GM12878 (cell line): ENCODE measurements around the gene SLC25A11. TPM values are rescaled to one million over a fixed set of nuclear protein-coding genes. Genes with fewer than 3 reads are reported as not detected.

Experiments used
- ATAC-seq: fragments of 200-7000 bp; cut with Tn5 transposase; 3 replicates; pipeline ENCODE4 v1.9.1; 2020; ENCODE audit warnings: mild to moderate bottlenecking, moderate library complexity
- BruUV-seq: library from RNA; stranded (reverse); fragments of 400-500 nt; replicated peaks from 2 replicates; lab custom pipeline; 2021; lab: Mats Ljungman, UMichigan
- CTCF ChIA-PET: fragments of 300-600 bp; sonication (Branson Sonifier 250); formaldehyde crosslinking; extraction: SDS; loops from one replicate; lab custom pipeline; 2021; ENCODE audit warnings: inconsistent platforms; lab: Yijun Ruan, JAX
- POLR2A ChIA-PET: fragments of 350-600 bp; formaldehyde crosslinking; extraction: SDS; loops from one replicate; lab custom pipeline; 2021; ENCODE audit warnings: inconsistent platforms; lab: Charles Lee
- RAD21 ChIA-PET: fragments of 300-600 bp; sonication (Branson Sonifier 250); formaldehyde crosslinking; loops from one replicate; lab custom pipeline; 2023; ENCODE audit warnings: antibody characterized with exemption; ENCODE audit not compliant: unreplicated experiment; lab: Charles Lee
- SMC1A ChIA-PET: fragments of 300-600 bp; sonication (Branson Sonifier 250); formaldehyde crosslinking; loops from one replicate; lab custom pipeline; 2023; ENCODE audit not compliant: unreplicated experiment, uncharacterized antibody; lab: Charles Lee
- DNase-seq: peaks from one replicate; pipeline ENCODE4 v3.0.0-alpha.2; 2011; ENCODE audit warnings: low read depth, low spot score
- FAIRE-seq: peaks from 3 replicates; lab custom pipeline; 2011; peaks lifted over from hg19 to GRCh38; lab: Jason Lieb, UNC
- H2AFZ ChIP-seq: 2 replicates; pipeline ENCODE4 v1.6.0; 2011; ENCODE audit warnings: low read depth, low read length, control low read depth; ENCODE audit not compliant: control insufficient read depth
- H3K27ac ChIP-seq: 2 replicates; pipeline ENCODE4 v1.5.1; 2011; ENCODE audit warnings: control low read depth; ENCODE audit not compliant: control insufficient read depth, insufficient read depth
- H3K27me3 ChIP-seq, 2 experiments: replicated peaks in 1 of 2; 2 replicates each; pipeline versions ENCODE4 v1.6.0 to v1.6.1; 2011; ENCODE audit warnings: low read length in 1 of 2; ENCODE audit not compliant: control insufficient read depth in 2 of 2, insufficient read depth in 2 of 2
- H3K36me3 ChIP-seq, 2 experiments: 2 replicates each; pipeline ENCODE4 v1.5.1; 2011; ENCODE audit warnings: low read length in 1 of 2; ENCODE audit not compliant: control insufficient read depth in 2 of 2, insufficient read depth in 2 of 2
- H3K4me1 ChIP-seq: 2 replicates; pipeline ENCODE4 v1.6.1; 2011; ENCODE audit warnings: mild to moderate bottlenecking, low read length, moderate library complexity, mixed read lengths; ENCODE audit not compliant: control insufficient read depth, insufficient read depth
- H3K4me2 ChIP-seq: 2 replicates; pipeline ENCODE4 v1.6.0; 2011; ENCODE audit warnings: control low read depth; ENCODE audit not compliant: control insufficient read depth, insufficient read depth
- H3K4me3 ChIP-seq: fragments of 200-600 bp; sonication (generic); 2 replicates; pipeline ENCODE4 v1.5.1; 2016
- H3K79me2 ChIP-seq: 2 replicates; pipeline ENCODE4 v1.6.0; 2011; ENCODE audit warnings: low read length; ENCODE audit not compliant: control insufficient read depth, insufficient read depth
- H3K9ac ChIP-seq: 2 replicates; pipeline ENCODE4 v1.8.0; 2011; ENCODE audit warnings: low read length, control low read depth, mixed read lengths; ENCODE audit not compliant: control insufficient read depth, insufficient read depth
- H3K9me3 ChIP-seq: replicated peaks from 3 replicates; pipeline ENCODE4 v1.5.1; 2011; ENCODE audit warnings: mild to moderate bottlenecking, low read length; ENCODE audit not compliant: control insufficient read depth, insufficient read depth
- H4K20me1 ChIP-seq: 2 replicates; pipeline ENCODE4 v1.6.0; 2011; ENCODE audit not compliant: control insufficient read depth, insufficient read depth
- KAT2A ChIP-seq: conservative IDR thresholded peaks from 2 replicates; pipeline ENCODE4 v1.6.1; 2011; ENCODE audit warnings: low read depth, low read length; ENCODE audit not compliant: control insufficient read depth
- LARP7 ChIP-seq: fragments of 450-650 bp; IDR thresholded peaks from 2 replicates; pipeline ENCODE4 v1.6.1; 2017; ENCODE audit warnings: mild to moderate bottlenecking
- NFIC ChIP-seq: IDR thresholded peaks from 2 replicates; pipeline ENCODE4 v1.6.1; 2012; ENCODE audit warnings: low read depth, mild to moderate bottlenecking, inconsistent platforms, low read length, moderate library complexity
- PAX5 ChIP-seq: IDR thresholded peaks from 2 replicates; pipeline ENCODE4 v1.6.1; 2011; ENCODE audit warnings: low read depth, low read length, borderline replicate concordance
- POLR2AphosphoS2 ChIP-seq: IDR thresholded peaks from 2 replicates; pipeline ENCODE4 v1.6.1; 2011; ENCODE audit warnings: low read depth, mild to moderate bottlenecking, low read length, improper control_type of control experiment, moderate library complexity
- ZNF207 ChIP-seq: fragments of 450-650 bp; IDR thresholded peaks from 2 replicates; pipeline ENCODE4 v1.6.1; 2014; ENCODE audit warnings: antibody characterized with exemption, mild to moderate bottlenecking, borderline replicate concordance
- ZZZ3 ChIP-seq: IDR thresholded peaks from 2 replicates; pipeline ENCODE4 v1.6.1; 2011; ENCODE audit warnings: low read depth; ENCODE audit not compliant: control insufficient read depth, insufficient read length
- WGBS: methylation state at CpG from one replicate; pipeline ENCODE4 v1.1.6; 2016; ENCODE audit warnings: low lambda C conversion rate; ENCODE audit not compliant: insufficient replicate concordance, insufficient coverage; ENCODE audit errors: missing lambda C conversion rate; 5-methylcytosine and 5-hydroxymethylcytosine counted together
- in situ Hi-C: fragments of 300-500 bp; cut with MboI; formaldehyde crosslinking; loops from 9 replicates; pipeline ENCODE4 v1.14.3; 2018; ENCODE audit warnings: mixed read lengths
- intact Hi-C: fragments of 100-400 bp; cut with micrococcal nuclease; formaldehyde crosslinking; loops from one replicate; pipeline ENCODE4 v1.14.2; 2022; ENCODE audit not compliant: unreplicated experiment
- polyA plus RNA-seq, 11 experiments: library from polyadenylated mRNA; depleted of rRNA in 4 of 11; unstranded in 6 of 11; stranded (reverse) in 5 of 11; fragments of >200 nt; fragmentation: Nextera tagmentation in 4 of 11; fragmentation: Illumina TruSeq in 1 of 11; extraction: Ambion mirVana in 4 of 11; extraction: Trizol in 1 of 11; gene quantifications; 1 replicate in 1 of 11; 2 replicates in 10 of 11; pipeline versions ENCODE4 v1.2.1 to v1.2.3, GENCODE V29; 2011 to 2016; ENCODE audit warnings: inconsistent platforms in 2 of 11, missing spikeins in 2 of 11, low read depth in 1 of 11
- total RNA-seq, 4 experiments: library from RNA; depleted of rRNA in 3 of 4; stranded (reverse); fragments of >200 nt in 3 of 4; fragmentation: Illumina TruSeq in 1 of 4; extraction: Trizol in 1 of 4; gene quantifications; 2 replicates each; pipeline versions ENCODE4 v1.2.1 to v1.2.3, GENCODE V29; 2013 to 2021

The SLC25A11 gene
- total and polyA plus RNA-seq, 10 of the 15 experiments (the other 5 are each of a cell fraction or from before 2014, with no cell fraction given): 5.8 to 142 (median 65.0) TPM

DNA sequence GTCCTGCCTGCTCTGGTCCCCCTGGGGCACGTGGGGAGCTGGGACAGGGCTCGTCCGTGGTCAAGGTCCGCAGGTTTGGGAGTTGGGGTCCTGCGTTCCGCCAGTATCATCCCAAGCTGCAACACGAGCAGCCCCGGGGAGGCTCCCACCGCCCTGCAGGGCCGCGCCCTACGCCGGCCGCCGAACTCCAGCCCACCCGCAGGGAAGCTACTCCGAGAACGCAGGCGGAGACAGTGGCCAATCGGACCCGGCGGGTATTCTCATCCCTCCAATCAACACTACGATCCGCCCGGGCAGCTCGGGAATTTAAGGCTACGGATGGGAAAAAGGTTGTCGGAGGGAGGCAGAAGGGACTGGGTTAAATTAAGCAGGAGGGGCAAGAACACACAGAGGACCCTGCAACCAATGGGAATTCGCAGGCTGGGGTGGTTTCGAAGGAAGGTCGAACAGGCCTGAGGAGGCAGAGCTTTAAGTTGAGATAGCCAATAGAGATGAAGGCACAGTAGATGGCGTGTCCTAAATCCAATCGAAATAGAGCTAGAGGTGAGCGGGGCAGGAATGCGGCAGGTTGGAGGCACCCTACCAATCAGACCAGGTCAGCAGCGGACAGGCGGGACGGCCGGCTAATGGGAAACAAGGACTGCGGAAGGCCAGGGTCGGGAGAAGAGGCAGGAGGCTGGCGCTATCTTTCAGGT, 27.1 kb upstream of the SLC25A11 start (continued):
- TF ChIP-seq LARP7 (no peak), ZNF207 (no peak), KAT2A (no peak), PAX5 (peak; percentile 8; the same call in 1 of the 2 replicates), NFIC (no peak)

- H4K20me1 ChIP-seq: no peaks in the 10 kb centered on the region
- H3K27me3 ChIP-seq: no peaks in the 10 kb centered on the region
- CTCF ChIA-PET: interaction anchor here (0.8 to 3.6 kb wide), 8 partner anchors 9 to 60 kb away, joined by 3 to 28 read pairs (median 14); partner anchors contain the start of genes CAMTA2, ENO3, PFN1 and RNF167
- no peak overlapping the region for H2AFZ ChIP-seq
- POLR2A ChIA-PET: interaction anchor here (1.7 to 8.5 kb wide), 2 partner anchors 8 to 18 kb away, joined by 5 to 272 read pairs; partner anchors contain the start of genes ENO3, PFN1, RNF167 and SLC25A11
- no peaks in the 10 kb centered on the region for H3K9me3 ChIP-seq
- FAIRE-seq: no peak
- H3K4me3 ChIP-seq: no peak overlapping the region
- SMC1A ChIA-PET: interaction anchor here (1.0 to 4.3 kb wide), 4 partner anchors 14 to 31 kb away, joined by 3 to 50 read pairs (median 31); partner anchors contain the start of genes ENO3, PFN1, RNF167 and SLC25A11
- no peak overlapping the region for H3K27ac ChIP-seq
- H3K4me2 ChIP-seq: peak overlapping the region; percentile 78
- intact Hi-C loops (loop anchor here (5.0 kb wide), 1 partner anchor 97 kb away; no protein-coding TSS in a partner anchor), in situ Hi-C loops (no loop called here)
- TF ChIP-seq ZZZ3: no peak
- TF ChIP-seq POLR2AphosphoS2: 0 out of 2 replicates have a peak, but pooled peaks have one; percentile 13
- no peak for DNase-seq
- ATAC-seq: no peak
- H3K9ac ChIP-seq: no peak overlapping the region
- H3K36me3 ChIP-seq: peaks cover 3 to 6% of the 10 kb centered on the region in 2 experiments; a peak in 2 of 4 replicates
- H3K79me2 ChIP-seq: peaks cover 29% of the 10 kb centered on the region
- no TSS peak for BruUV-seq
- 94% methylated on average over 15 of the region's 15 CpGs for whole genome bisulfite sequencing
- RAD21 ChIA-PET: interaction anchor here (1.0 to 6.4 kb wide), 5 partner anchors 16 to 96 kb away, joined by 3 to 73 read pairs (median 28); partner anchors contain the start of genes CAMTA2, ENO3, PFN1 and RNF167
- peaks cover 14% of the 10 kb centered on the region for H3K4me1 ChIP-seq
Measured at GRCh38 chr17:4965311-4965986, 25.6 kb upstream of the SLC25A11 start.
